Stimulated activated CD8-positive, alpha-beta memory T cell treated with anti-CD3 and anti-CD28 coated beads, Interleukin-15, amount 100 ng/mL, for 4 hours (primary cell): ENCODE data around the gene PRRC2C.
"Not testable (repeated sequence)": the region's sequence is repeated elsewhere in the genome, so short reads cannot be mapped to it uniquely, and the experiment has no call there.

Source experiments
- DNase-seq, 2 donors: peaks; one replicate each; pipeline ENCODE4 v3.0.0-alpha.2; 2020; ENCODE audit warnings: low read depth in 2 of 2

PRRC2C gene

GRCh38 chr1:171583591-171584201, 98.4 kb downstream of the PRRC2C start:
- DNase-seq: no peak

GRCh38 chr1:171585715-171586114, 100.4 kb downstream of the PRRC2C start:
- no peak for DNase-seq

GRCh38 chr1:171588230-171588629, 102.9 kb downstream of the PRRC2C start:
- no peak for DNase-seq

- DNase-seq: no peak
Measured at GRCh38 chr1:171590022-171590421, 104.7 kb downstream of the PRRC2C start.

- DNase-seq: no peak
Measured at GRCh38 chr1:171595324-171595723, 110.0 kb downstream of the PRRC2C start.

- no peak for DNase-seq
Measured at GRCh38 chr1:171596119-171596518, 110.8 kb downstream of the PRRC2C start.

- no peak for DNase-seq
Measured at GRCh38 chr1:171596705-171597104, 111.4 kb downstream of the PRRC2C start.

- no peak for DNase-seq
Measured at GRCh38 chr1:171597203-171597602, 111.9 kb downstream of the PRRC2C start.

GRCh38 chr1:171600310-171600709, 115.0 kb downstream of the PRRC2C start:
- DNase-seq: not testable (repeated sequence)

GRCh38 chr1:171600862-171601261, 115.5 kb downstream of the PRRC2C start:
- DNase-seq: no peak

GRCh38 chr1:171603042-171603441, 117.7 kb downstream of the PRRC2C start:
- DNase-seq: not testable (repeated sequence)

GRCh38 chr1:171606402-171606941, 121.1 kb downstream of the PRRC2C start:
- DNase-seq: no peak

- no peak for DNase-seq
Measured at GRCh38 chr1:171610385-171610784, 125.1 kb downstream of the PRRC2C start.

- DNase-seq: no peak
Measured at GRCh38 chr1:171611306-171611705, 126.0 kb downstream of the PRRC2C start.

GRCh38 chr1:171613282-171613681, 128.0 kb downstream of the PRRC2C start:
- no peak for DNase-seq

- DNase-seq: not testable (repeated sequence)
Measured at GRCh38 chr1:171615122-171615906, 130.0 kb downstream of the PRRC2C start.

- DNase-seq: no peak
Measured at GRCh38 chr1:171616586-171616985, 131.3 kb downstream of the PRRC2C start.

GRCh38 chr1:171622152-171622462, 136.8 kb downstream of the PRRC2C start, which contains the start of gene MYOCOS:
Gene MYOCOS, plus strand, starts transcription at chr1:171622243. Its CDS starts 1,641 bp downstream, at chr1:171623884.
- DNase-seq: no peak

- DNase-seq: no peak
Measured at GRCh38 chr1:171623651-171624331, 138.5 kb downstream of the PRRC2C start.

- no peak for DNase-seq
Measured at GRCh38 chr1:171625225-171625624, 139.9 kb downstream of the PRRC2C start.

GRCh38 chr1:171627020-171627419, 141.7 kb downstream of the PRRC2C start:
- DNase-seq: no peak

GRCh38 chr1:171628225-171628624, 142.9 kb downstream of the PRRC2C start:
- no peak for DNase-seq

GRCh38 chr1:171635661-171636060, 150.3 kb downstream of the PRRC2C start:
- no peak for DNase-seq
